ENCODE results near the gene AKAP6.

DNA sequence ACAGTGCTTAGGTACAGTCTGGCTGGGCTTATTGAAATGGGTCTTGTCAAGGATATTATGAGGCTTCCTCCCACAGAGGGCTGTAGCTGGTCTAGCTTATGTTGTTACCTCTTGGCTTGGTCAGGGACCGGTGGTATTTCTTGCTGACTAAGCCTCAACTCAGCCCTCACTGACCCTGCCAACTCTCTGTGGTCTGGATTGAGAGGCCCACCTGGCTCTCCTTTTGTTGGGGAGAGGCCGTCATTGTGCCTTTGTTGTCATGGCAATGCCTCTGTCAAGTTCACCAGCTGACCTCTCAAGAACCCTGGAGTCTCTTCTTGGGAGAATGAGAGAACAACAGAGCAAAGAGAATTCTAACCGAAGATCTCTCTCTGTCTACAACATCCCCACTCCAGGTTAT lies 364.0 kb downstream of the AKAP6 start:
- no peak for TF ChIP-seq EZH2 (IDR thresholded peaks at IDR 0.05; ENCODE audit: borderline replicate concordance, low read length)
- TF ChIP-seq, protein P1, sequence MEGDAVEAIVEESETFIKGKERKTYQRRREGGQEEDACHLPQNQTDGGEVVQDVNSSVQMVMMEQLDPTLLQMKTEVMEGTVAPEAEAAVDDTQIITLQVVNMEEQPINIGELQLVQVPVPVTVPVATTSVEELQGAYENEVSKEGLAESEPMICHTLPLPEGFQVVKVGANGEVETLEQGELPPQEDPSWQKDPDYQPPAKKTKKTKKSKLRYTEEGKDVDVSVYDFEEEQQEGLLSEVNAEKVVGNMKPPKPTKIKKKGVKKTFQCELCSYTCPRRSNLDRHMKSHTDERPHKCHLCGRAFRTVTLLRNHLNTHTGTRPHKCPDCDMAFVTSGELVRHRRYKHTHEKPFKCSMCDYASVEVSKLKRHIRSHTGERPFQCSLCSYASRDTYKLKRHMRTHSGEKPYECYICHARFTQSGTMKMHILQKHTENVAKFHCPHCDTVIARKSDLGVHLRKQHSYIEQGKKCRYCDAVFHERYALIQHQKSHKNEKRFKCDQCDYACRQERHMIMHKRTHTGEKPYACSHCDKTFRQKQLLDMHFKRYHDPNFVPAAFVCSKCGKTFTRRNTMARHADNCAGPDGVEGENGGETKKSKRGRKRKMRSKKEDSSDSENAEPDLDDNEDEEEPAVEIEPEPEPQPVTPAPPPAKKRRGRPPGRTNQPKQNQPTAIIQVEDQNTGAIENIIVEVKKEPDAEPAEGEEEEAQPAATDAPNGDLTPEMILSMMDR (IDR thresholded peaks at IDR 0.05; ENCODE audit: low read length): no peak
